HepG2 (cell line): ENCODE data around the gene FCGR3A. TPM values are rescaled to one million over a fixed set of nuclear protein-coding genes. Genes with fewer than 3 reads are reported as not detected.
A peak's percentile ranks its signal among the peaks of the same experiment; 100 is the strongest.

Experiments used
- ATF4 ChIP-seq, 2 experiments: fragments of 450-650 bp in 1 of 2; sonication (generic) in 1 of 2; formaldehyde crosslinking; IDR thresholded peaks; 2 replicates each; pipeline versions ENCODE4 v1.5.0 to v1.8.0; 2020 to 2022; ENCODE audit warnings: mild to moderate bottlenecking in 1 of 2, missing genetic modification reagents in 1 of 2
- HDAC1 ChIP-seq: sonication (generic); formaldehyde crosslinking; IDR thresholded peaks from 2 replicates; pipeline ENCODE4 v1.5.1; 2020; ENCODE audit warnings: mild to moderate bottlenecking, missing genetic modification reagents
- HNRNPLL ChIP-seq: fragments of 200-400 bp; formaldehyde crosslinking; IDR thresholded peaks from 2 replicates; pipeline ENCODE4 v1.6.1; 2017; ENCODE audit warnings: mild to moderate bottlenecking, low read depth, low read length; ENCODE audit not compliant: poor library complexity, severe bottlenecking
- KDM3A ChIP-seq: IDR thresholded peaks from 2 replicates; pipeline ENCODE4 v1.6.1; 2018; ENCODE audit warnings: low read depth, missing compliant biosample characterization
- KLF6 ChIP-seq: IDR thresholded peaks from 2 replicates; pipeline ENCODE4 v1.8.0; 2016; ENCODE audit warnings: missing biosample characterization, missing genetic modification reagents
- MTF1 ChIP-seq: sonication (generic); formaldehyde crosslinking; IDR thresholded peaks from 2 replicates; pipeline ENCODE4 v1.5.0; 2020; ENCODE audit warnings: missing genetic modification reagents
- NFKBIZ ChIP-seq: IDR thresholded peaks from 2 replicates; pipeline ENCODE4 v1.6.1; 2018; ENCODE audit warnings: missing genetic modification reagents, missing compliant biosample characterization
- POGZ ChIP-seq: sonication (generic); formaldehyde crosslinking; IDR thresholded peaks from 2 replicates; pipeline ENCODE4 v1.4.0; 2020; ENCODE audit warnings: mild to moderate bottlenecking, missing genetic modification reagents
- ZNF335 ChIP-seq: sonication (generic); formaldehyde crosslinking; IDR thresholded peaks from 2 replicates; pipeline ENCODE4 v1.4.0; 2020; ENCODE audit warnings: missing genetic modification reagents
- ZNF513 ChIP-seq: sonication (generic); formaldehyde crosslinking; conservative IDR thresholded peaks from 2 replicates; pipeline ENCODE4 v1.5.0; 2020; ENCODE audit warnings: missing genetic modification reagents
- ZNF589 ChIP-seq: sonication (generic); formaldehyde crosslinking; conservative IDR thresholded peaks from 2 replicates; pipeline ENCODE4 v1.8.0; 2022; ENCODE audit warnings: mild to moderate bottlenecking, moderate library complexity, missing genetic modification reagents
- ZNF747 ChIP-seq: sonication (generic); formaldehyde crosslinking; IDR thresholded peaks from 2 replicates; pipeline ENCODE4 v1.8.1; 2023; ENCODE audit warnings: missing genetic modification reagents, mild to moderate bottlenecking, borderline replicate concordance
- ZNF772 ChIP-seq: sonication (generic); formaldehyde crosslinking; IDR thresholded peaks from 2 replicates; pipeline ENCODE4 v1.5.0; 2020; ENCODE audit warnings: mild to moderate bottlenecking, missing genetic modification reagents
- polyA plus RNA-seq, 8 experiments: library from polyadenylated mRNA; depleted of rRNA in 3 of 8; stranded (reverse) in 7 of 8; unstranded in 1 of 8; fragments of >200 nt; fragmentation: Illumina TruSeq in 4 of 8; extraction: Trizol in 4 of 8; gene quantifications; 2 replicates each; pipeline versions ENCODE4 v1.2.1 to v1.2.3, GENCODE V29; 2011 to 2016; ENCODE audit warnings: low read depth in 4 of 8, missing spikeins in 1 of 8, mixed read lengths in 1 of 8; ENCODE audit not compliant: insufficient read depth in 1 of 8
- total RNA-seq, 5 experiments: library from RNA; depleted of rRNA; stranded (reverse); fragments of >200 nt; fragmentation: Illumina TruSeq; extraction: Trizol; gene quantifications; 2 replicates each; pipeline ENCODE4 v1.2.3, GENCODE V29; 2016; ENCODE audit warnings: low read depth in 1 of 5
- TF ChIP-seq, protein P1 (sequence below): sonication (generic); formaldehyde crosslinking; IDR thresholded peaks from one replicate; pipeline ENCODE4 v1.5.1; 2020; ENCODE audit warnings: mild to moderate bottlenecking, missing genetic modification reagents; ENCODE audit errors: not compliant biosample characterization
- TF ChIP-seq, protein P2 (sequence below): sonication (generic); formaldehyde crosslinking; IDR thresholded peaks from 2 replicates; pipeline ENCODE4 v1.4.0; 2020; ENCODE audit warnings: missing genetic modification reagents

FCGR3A gene
- total and polyA plus RNA-seq, 2 of the 13 experiments (the other 11 are each of a cell fraction or from before 2014, with no cell fraction given) = not detected

DNA sequence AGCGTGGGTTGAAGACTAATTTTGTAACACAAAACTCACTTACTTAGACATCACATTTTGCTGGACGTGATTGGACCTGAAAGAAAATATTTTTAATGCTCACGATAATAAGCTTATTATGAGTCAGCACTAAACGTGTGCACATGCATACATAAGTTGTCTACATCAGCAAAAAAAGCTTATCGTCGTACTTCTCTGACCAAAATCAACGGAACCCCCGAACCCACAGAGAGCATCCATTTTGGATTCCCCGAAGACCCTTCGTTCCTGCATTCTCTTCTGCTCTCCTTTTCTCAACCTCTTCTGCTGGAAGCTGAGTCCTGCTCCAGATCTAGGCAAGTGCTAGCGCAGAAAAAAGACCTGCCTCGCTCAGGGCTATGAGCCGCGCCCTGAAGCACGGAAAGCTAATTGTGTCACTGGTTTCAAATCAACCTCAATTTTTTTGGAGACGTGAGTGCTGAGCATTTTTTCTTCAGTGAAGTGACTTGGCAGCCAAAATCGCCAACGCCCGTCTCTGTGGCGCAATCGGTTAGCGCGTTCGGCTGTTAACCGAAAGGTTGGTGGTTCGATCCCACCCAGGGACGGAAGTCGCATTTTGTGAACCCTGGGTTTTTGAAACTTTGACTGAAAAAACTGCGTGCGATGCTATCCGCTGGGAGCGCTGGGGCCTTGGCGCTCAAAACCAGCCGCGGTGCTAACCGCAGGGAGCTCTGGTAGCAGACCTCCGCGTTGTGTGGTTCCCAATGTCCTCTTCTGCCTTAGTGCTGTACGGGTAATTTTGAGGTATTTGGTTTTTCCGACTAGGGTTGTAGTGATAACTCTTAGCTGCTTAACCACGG lies 9.7 kb downstream of the FCGR3A start (continued):
- TF ChIP-seq NFKBIZ (CRISPR knock-in tag) = 0 out of 2 replicates have a peak, but pooled peaks have one; percentile 26
- TF ChIP-seq KDM3A = 0 out of 2 replicates have a peak, but pooled peaks have one; percentile 74
- peak; percentile 86 for TF ChIP-seq ZNF772 (CRISPR knock-in tag)
- 0 out of 2 replicates have a peak, but pooled peaks have one; percentile 35 for TF ChIP-seq ZNF335 (CRISPR knock-in tag)
- TF ChIP-seq, protein P1, sequence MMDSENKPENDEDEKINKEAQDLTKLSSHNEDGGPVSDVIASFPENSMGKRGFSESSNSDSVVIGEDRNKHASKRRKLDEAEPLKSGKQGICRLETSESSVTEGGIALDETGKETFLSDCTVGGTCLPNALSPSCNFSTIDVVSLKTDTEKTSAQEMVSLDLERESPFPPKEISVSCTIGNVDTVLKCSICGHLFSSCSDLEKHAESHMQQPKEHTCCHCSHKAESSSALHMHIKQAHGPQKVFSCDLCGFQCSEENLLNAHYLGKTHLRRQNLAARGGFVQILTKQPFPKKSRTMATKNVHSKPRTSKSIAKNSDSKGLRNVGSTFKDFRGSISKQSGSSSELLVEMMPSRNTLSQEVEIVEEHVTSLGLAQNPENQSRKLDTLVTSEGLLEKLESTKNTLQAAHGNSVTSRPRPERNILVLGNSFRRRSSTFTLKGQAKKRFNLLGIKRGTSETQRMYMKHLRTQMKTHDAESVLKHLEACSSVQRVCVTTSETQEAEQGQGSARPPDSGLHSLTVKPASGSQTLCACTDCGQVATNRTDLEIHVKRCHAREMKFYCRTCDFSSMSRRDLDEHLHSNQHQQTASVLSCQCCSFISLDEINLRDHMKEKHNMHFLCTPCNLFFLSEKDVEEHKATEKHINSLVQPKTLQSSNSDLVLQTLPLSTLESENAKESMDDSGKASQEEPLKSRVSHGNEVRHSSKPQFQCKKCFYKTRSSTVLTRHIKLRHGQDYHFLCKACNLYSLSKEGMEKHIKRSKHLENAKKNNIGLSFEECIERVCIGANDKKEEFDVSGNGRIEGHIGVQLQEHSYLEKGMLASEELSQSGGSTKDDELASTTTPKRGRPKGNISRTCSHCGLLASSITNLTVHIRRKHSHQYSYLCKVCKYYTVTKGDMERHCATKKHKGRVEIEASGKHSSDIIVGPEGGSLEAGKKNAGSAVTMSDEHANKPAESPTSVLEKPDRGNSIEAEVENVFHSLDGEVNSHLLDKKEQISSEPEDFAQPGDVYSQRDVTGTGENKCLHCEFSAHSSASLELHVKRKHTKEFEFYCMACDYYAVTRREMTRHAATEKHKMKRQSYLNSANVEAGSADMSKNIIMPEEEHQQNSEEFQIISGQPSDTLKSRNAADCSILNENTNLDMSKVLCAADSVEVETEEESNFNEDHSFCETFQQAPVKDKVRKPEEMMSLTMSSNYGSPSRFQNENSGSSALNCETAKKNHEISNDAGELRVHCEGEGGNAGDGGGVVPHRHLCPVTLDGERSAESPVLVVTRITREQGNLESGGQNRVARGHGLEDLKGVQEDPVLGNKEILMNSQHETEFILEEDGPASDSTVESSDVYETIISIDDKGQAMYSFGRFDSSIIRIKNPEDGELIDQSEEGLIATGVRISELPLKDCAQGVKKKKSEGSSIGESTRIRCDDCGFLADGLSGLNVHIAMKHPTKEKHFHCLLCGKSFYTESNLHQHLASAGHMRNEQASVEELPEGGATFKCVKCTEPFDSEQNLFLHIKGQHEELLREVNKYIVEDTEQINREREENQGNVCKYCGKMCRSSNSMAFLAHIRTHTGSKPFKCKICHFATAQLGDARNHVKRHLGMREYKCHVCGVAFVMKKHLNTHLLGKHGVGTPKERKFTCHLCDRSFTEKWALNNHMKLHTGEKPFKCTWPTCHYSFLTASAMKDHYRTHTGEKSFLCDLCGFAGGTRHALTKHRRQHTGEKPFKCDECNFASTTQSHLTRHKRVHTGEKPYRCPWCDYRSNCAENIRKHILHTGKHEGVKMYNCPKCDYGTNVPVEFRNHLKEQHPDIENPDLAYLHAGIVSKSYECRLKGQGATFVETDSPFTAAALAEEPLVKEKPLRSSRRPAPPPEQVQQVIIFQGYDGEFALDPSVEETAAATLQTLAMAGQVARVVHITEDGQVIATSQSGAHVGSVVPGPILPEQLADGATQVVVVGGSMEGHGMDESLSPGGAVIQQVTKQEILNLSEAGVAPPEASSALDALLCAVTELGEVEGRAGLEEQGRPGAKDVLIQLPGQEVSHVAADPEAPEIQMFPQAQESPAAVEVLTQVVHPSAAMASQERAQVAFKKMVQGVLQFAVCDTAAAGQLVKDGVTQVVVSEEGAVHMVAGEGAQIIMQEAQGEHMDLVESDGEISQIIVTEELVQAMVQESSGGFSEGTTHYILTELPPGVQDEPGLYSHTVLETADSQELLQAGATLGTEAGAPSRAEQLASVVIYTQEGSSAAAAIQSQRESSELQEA (CRISPR knock-in tag) = peak; percentile 47
- peak; percentile 39; the same call in 1 of the 2 replicates for TF ChIP-seq HDAC1 (CRISPR knock-in tag)
- 0 out of 2 replicates have a peak, but pooled peaks have one; percentile 44 for TF ChIP-seq ZNF513
- TF ChIP-seq, protein P2, sequence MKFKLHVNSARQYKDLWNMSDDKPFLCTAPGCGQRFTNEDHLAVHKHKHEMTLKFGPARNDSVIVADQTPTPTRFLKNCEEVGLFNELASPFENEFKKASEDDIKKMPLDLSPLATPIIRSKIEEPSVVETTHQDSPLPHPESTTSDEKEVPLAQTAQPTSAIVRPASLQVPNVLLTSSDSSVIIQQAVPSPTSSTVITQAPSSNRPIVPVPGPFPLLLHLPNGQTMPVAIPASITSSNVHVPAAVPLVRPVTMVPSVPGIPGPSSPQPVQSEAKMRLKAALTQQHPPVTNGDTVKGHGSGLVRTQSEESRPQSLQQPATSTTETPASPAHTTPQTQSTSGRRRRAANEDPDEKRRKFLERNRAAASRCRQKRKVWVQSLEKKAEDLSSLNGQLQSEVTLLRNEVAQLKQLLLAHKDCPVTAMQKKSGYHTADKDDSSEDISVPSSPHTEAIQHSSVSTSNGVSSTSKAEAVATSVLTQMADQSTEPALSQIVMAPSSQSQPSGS (CRISPR knock-in tag) = 0 out of 2 replicates have a peak, but pooled peaks have one; percentile 67
- 0 out of 2 replicates have a peak, but pooled peaks have one; percentile 42 for TF ChIP-seq ZNF589 (CRISPR knock-in tag)
- TF ChIP-seq KLF6 (CRISPR knock-in tag) = 0 out of 2 replicates have a peak, but pooled peaks have one; percentile 42
- peak; percentile 66 for TF ChIP-seq HNRNPLL
- peak; percentile 76; the same call in 1 of the 2 replicates for TF ChIP-seq ZNF747 (CRISPR knock-in tag)
- peak; percentile 60 for TF ChIP-seq POGZ
- peak in 1 of 2 experiments; percentile 54; a peak in 1 of 4 replicates for TF ChIP-seq ATF4 (CRISPR knock-in tag; IDR thresholded peaks at IDR 0.05)
- peak; percentile 64; the same call in 1 of the 2 replicates for TF ChIP-seq MTF1
